Smooth muscle cell of the umbilical artery (primary cell): Measurements from ENCODE around the gene CPNE7. TPM values are rescaled to one million over a fixed set of nuclear protein-coding genes. Genes with fewer than 3 reads are reported as not detected.

Experiments
- total RNA-seq: library from RNA; depleted of rRNA; stranded (reverse); fragments of >200 nt; gene quantifications from 2 replicates; pipeline ENCODE4 v1.2.3, GENCODE V29; 2014

Gene CPNE7
- 14.8 and 27.5 TPM in 2 replicates for total RNA-seq

DNA sequence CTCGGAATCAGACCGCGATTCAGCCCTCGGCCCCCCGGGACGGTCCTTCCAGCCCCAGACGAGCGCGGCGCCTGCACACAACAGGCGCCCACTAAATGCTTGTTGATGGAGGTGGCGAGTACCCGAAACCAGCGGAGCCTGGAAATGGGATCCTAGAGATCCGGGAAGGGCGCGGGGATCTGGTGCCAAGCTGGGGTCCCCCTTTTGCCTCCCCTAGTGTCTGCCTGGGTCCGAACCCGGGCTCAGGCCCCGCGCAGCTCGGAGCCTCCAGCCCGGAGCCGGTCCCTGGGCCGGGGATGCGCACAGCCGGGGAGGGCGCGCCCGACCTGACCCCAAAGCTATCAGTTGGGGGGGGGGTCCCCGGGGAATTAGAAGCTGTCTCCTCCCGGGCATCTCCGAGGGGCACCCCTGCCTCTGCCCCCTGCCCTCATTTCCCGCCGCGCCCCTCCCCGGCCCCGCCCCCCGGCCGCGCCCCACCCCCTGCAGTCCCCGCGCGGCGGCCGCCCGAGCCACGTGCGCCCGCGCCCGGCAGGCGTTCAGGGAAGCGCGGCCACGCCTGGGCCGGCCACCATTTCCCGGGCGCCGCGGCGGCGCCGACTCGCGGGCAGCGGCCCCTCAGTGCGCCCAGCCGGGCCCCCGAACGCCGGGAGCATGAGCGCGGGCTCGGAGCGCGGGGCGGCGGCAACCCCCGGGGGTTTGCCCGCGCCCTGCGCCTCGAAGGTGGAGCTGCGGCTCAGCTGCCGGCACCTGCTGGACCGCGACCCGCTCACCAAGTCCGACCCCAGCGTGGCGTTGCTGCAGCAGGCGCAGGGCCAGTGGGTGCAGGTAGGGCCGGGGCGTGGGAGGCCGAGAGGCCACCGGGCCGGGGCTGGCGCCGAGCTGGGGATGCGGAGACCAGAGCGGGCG is at the start of gene CPNE7:
CPNE7 (plus strand) TSS at position 512 of the 906 bp plus-strand sequence; CDS start at position 652, 140 bp downstream.

GRCh38 chr16:89560378-89561141 is 15.0 kb upstream of the CPNE7 start, which contains the start of gene RPL13:
Gene RPL13 (plus strand): TSS chr16:89560682. CDS start chr16:89560960, 278 bp downstream.

GRCh38 chr16:89613231-89613953 is 37.8 kb downstream of the CPNE7 start, which contains the start of gene DPEP1:
Gene DPEP1 (plus strand): TSS chr16:89613642. CDS start chr16:89630411, 16,769 bp downstream.

Other genes starting within 250 kb of the CPNE7 start
- gene ANKRD11, start 85.2 kb upstream of the CPNE7 start, total RNA-seq = 68.9 and 105 TPM in 2 replicates
- gene SPG7, start 67.4 kb upstream of the CPNE7 start, total RNA-seq = 120 and 140 TPM in 2 replicates
- gene RPL13, start 15.1 kb upstream of the CPNE7 start, total RNA-seq = 1,126 and 2,057 TPM in 2 replicates
- gene DPEP1, start 37.9 kb downstream of the CPNE7 start, total RNA-seq = 0.23 and 0.30 TPM in 2 replicates
- 71.3 and 87.6 TPM in 2 replicates for gene CHMP1A, start 82.0 kb downstream of the CPNE7 start, total RNA-seq
- 5.0 TPM in 2 replicates for gene SPATA33, start 82.1 kb downstream of the CPNE7 start, total RNA-seq
- 49.9 and 54.5 TPM in 2 replicates for gene CDK10, start 110.9 kb downstream of the CPNE7 start, total RNA-seq
- gene SPATA2L, start 125.9 kb downstream of the CPNE7 start, total RNA-seq = 9.5 and 16.9 TPM in 2 replicates
- 7.4 and 9.1 TPM in 2 replicates for gene VPS9D1, start 145.1 kb downstream of the CPNE7 start, total RNA-seq
- gene ZNF276, start 145.8 kb downstream of the CPNE7 start, total RNA-seq = 9.5 and 18.5 TPM in 2 replicates
- gene FANCA, start 240.9 kb downstream of the CPNE7 start, total RNA-seq = 1.8 and 9.5 TPM in 2 replicates